Measurements from ENCODE around the gene OR2D3.
"Not testable (repeated sequence)": the region's sequence is repeated elsewhere in the genome, so short reads cannot be mapped to it uniquely, and the experiment has no call there.

OR2D3 gene

DNA sequence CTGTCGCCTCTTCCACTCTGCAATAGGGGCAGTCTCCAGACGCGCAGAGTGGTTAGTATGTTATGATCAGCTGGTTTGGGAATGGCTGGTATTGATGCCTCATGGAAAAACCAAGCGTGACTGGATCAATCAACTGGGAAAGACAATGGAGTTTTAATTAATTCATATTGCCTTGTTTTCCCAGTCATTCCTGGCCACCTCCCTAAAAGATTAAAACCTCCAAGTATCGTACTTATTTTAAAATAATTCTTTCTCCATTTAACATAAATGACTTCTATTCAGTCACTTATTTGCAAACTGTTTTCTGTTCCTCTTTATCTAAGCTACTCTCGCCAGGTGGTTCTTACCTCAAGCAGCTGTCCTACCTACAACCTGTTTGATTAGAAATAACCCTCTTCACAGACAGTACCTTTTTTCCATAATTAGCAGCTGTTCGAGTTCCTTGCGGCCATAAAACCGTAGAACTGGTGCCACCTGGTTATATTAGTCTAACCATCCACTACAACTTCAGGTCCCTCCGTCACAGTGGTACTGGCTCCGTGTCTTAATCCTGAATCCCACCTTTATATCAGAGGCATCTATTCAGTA, 6.3 kb downstream of the OR2D3 start:
- DNase-seq (ENCODE audit: low spot score): no peak

DNA sequence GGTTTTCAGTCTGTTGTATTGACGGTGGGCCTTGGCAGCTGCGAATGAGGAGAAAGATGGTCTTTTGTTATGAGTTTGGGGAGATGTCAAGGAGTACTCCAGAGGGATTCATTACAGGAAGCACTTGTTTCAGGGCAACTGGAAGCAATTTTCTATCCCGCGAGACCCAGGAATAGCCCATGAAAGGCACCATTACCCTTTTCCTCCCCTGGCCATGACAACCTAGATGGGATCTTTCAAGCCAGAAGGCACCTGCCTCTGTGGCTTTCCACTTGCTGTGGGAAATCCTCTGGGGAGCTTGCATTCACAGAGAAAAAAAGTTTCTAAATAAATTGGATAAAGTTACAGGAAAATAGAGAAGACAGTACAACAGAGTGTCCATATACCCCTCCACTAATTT, 8.1 kb downstream of the OR2D3 start:
- DNase-seq (ENCODE audit: low spot score): no peak

DNA sequence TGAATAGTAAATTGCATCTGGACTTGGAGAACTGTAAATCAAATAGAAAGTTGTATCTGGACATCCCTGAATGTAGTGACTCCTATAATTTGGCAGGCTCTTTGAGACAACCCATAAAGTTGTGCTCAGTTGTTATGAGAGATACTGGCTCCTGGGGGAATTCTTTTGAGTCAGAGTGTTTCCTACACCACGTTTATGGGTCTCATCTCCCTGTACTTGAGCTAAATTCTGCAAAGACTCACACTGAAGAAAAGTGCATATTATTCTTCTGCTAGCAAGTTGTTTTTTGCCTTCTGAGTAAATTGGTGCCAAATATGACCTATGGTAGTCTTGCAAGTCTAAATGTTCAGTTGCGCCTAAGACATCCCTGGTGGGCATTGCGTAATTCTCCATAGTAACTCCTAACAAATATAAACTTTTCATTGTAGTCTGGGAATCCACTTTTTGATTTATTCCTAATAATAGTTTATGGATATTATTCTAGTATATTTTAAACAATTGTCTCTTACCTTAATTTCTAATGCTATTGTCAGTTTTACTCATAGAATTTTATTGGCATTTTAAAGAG, 10.4 kb downstream of the OR2D3 start:
- DNase-seq (ENCODE audit: low spot score): no peak

DNA sequence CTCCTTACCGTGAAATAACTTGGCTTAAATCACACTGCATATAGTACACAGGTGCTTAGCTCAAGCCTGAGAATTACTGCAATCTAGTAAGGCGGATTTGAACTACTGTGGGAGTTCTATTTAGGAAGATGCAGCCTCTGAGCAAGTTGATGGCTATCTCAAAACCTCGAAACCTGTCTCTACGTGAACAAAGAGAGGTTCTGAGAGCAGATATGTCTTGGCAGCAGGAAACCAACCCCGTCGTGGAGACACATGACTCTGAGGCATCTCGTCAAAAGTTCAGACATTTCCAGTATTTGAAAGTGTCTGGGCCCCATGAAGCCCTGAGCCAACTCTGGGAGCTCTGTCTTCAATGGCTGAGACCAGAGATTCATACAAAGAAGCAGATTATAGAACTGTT, 11.3 kb downstream of the OR2D3 start:
- no peak for DNase-seq (ENCODE audit: low spot score)

DNA sequence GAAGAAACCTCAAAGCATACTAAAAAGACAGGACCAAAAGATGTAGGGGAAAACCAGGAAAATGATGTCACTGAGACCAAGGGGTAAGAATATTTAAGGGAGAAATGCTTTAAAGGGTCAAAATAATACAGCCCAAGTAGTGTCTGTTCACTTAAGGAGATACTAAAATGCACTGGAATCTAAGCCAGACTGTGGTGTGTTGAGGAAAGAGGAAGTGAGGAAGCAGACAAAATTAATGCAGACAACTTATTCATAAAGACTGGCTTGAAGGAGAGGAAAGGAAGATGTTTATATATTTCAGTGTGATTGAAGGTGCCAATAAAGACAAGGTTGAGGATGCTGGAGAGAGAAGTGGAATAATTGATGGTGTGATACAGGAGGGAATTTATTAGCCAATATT, 21.2 kb downstream of the OR2D3 start:
- DNase-seq (ENCODE audit: low spot score): no peak

DNA sequence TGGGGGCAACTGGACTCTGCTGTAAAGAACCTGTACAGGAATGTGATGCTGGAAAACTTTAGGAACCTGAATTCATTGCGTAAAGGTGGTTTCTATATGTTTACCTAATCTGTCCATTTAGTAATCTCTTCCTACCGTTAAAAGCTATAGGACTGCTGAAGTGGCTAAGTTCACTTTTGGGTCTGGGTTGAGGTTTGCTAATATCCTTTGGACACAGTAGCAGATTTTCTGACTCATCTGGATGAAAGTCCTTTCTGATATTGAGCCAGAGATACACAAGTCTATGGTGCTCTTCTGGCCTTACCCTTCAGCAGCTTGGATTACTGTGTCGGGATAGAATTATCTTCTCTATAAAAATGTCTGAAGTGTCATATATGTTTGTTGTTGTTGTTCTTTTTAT, 22.3 kb downstream of the OR2D3 start:
- DNase-seq (ENCODE audit: low spot score): no peak

DNA sequence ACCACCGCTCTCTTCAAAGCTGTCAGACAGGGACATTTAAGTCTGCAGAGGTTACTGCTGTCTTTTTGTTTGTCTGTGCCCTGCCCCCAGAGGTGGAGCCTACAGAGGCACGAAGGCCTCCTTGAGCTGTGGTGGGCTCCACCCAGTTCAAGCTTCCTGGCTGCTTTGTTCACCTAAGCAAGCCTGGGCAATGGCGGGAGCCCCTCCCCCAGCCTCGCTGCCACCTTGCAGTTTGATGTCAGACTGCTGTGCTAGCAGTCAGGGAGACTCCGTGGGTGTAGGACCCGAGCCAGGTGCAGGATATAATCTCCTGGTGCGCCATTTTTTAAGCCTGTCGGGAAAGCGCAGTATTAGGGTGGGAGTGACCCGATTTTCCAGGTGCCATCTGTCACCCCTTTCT, 33.4 kb downstream of the OR2D3 start:
- not testable (repeated sequence) for DNase-seq (ENCODE audit: low spot score)

DNA sequence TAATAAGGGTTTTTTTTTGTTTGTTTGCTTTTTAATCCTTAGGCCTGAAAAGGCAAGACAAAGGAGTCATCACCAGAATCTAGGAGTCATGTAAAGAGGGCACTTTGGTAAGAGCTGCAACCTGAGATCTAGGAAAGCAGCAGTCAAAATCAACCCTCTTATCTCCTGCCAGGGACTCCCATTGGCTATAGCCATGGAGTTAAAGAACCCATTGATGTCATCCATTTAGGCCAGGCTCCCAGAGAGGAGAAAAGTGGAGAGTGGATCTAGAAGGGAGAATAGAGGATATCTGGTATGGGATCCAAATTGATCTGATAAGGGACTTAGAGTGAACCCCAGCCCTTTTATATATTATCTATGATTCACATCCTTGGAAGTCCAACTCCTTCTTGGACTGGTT, 41.3 kb downstream of the OR2D3 start:
- DNase-seq (ENCODE audit: low spot score): no peak

DNA sequence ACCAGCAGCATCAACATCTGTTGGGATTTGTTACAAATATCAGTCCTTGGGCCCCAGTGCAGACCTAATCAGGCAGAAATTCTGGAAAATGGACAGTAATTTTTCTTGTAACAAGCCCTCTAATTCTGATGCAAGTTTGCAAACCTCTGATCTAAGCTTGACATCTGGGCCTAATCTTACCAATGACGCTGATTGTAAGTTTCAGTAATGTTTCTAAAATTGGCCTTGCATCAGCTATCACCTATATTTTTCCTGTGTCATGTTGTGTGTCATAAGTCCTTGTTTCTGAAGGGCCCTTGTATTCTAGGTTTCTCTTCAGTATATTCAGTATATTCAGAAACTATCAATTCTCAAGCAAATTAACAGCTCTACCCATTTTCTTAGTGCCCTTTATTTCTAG, 41.9 kb downstream of the OR2D3 start:
- no peak for DNase-seq (ENCODE audit: low spot score)

DNA sequence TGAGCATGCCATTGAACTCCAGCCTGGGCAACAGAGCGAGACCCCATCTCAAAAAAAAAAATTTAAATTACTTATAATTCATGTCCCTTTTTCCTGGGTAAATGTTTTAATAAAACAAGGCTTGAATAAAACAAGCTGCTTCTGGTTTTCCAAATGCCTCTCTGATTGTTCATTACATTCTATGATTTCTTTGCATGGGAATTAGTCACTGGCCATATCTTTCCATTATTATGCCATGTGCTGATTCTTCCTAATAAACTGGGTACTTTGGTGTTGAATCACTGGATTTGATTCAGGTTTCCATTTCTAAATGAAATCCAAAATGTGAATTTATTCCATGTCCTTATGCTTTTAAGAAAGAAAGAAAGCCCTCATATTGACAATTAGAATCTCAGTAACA, 48.0 kb downstream of the OR2D3 start:
- no peak for DNase-seq (ENCODE audit: low spot score)

DNA sequence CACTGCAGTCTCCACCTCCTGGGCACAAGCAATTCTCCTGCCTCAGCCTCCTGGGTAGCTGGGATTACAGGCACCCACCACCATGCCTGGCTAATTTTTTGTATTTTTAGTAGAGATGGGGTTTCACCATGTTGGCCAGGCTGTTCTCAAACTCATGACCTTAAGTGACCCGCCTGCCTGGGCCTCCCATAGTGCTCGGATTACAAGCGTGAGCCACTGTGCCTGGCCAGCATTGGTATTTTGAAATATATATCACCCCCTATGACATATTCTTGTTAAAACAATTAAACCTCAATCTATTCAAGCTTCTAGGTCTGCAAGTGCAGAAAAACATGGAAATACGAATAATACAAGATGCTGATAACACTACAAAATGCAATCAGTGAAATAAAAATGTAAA, 49.1 kb downstream of the OR2D3 start:
- not testable (repeated sequence) for DNase-seq (ENCODE audit: low spot score)

Data from kidney capillary endothelial cell (primary cell).